Mesendoderm (in vitro differentiated cells): ENCODE measurements around the gene TEN1.
"Not testable (repeated sequence)": the region's sequence is repeated elsewhere in the genome, so short reads cannot be mapped to it uniquely, and the experiment has no call there.

Source experiments
- DNase-seq: peaks from one replicate; pipeline ENCODE4 v3.0.0; 2013
- H2AK5ac ChIP-seq: 2 replicates; pipeline ENCODE4 v1.6.1; 2013; ENCODE audit warnings: low read length, inconsistent platforms
- H2BK120ac ChIP-seq: 2 replicates; pipeline ENCODE4 v1.6.1; 2013; ENCODE audit warnings: low read depth, mild to moderate bottlenecking, low read length, moderate library complexity, mixed read lengths
- H2BK15ac ChIP-seq: replicated peaks from 2 replicates; pipeline ENCODE4 v1.6.1; 2013; ENCODE audit warnings: low read depth, mild to moderate bottlenecking, moderate library complexity
- H2BK5ac ChIP-seq: 2 replicates; pipeline ENCODE4 v1.6.1; 2013; ENCODE audit warnings: low read length, inconsistent platforms
- H3K18ac ChIP-seq: 2 replicates; pipeline ENCODE4 v1.6.1; 2013; ENCODE audit warnings: mild to moderate bottlenecking, low read length, mixed read lengths
- H3K23ac ChIP-seq: one replicate; pipeline ENCODE4 v1.6.1; 2013; ENCODE audit warnings: low read length
- H3K27ac ChIP-seq: 2 replicates; pipeline ENCODE4 v1.5.1; 2013; ENCODE audit warnings: low read depth, mild to moderate bottlenecking, inconsistent platforms, low read length, moderate library complexity
- H3K27me3 ChIP-seq: 2 replicates; pipeline ENCODE4 v1.6.1; 2013; ENCODE audit warnings: low read length, control low read depth, mild to moderate bottlenecking, inconsistent platforms; ENCODE audit not compliant: insufficient read depth, poor library complexity
- H3K36me3 ChIP-seq: 2 replicates; pipeline ENCODE4 v1.6.1; 2013; ENCODE audit warnings: low read length, inconsistent platforms; ENCODE audit not compliant: control insufficient read depth, insufficient read depth
- H3K4ac ChIP-seq: one replicate; pipeline ENCODE4 v1.6.1; 2013; ENCODE audit warnings: low read depth, mild to moderate bottlenecking, low read length, moderate library complexity
- H3K4me1 ChIP-seq: 2 replicates; pipeline ENCODE4 v1.6.1; 2013; ENCODE audit warnings: low read depth, low read length, inconsistent platforms; ENCODE audit not compliant: control insufficient read depth
- H3K4me2 ChIP-seq: 2 replicates; pipeline ENCODE4 v1.6.1; 2013; ENCODE audit warnings: low read length
- H3K4me3 ChIP-seq: 2 replicates; pipeline ENCODE4 v1.5.1; 2013; ENCODE audit warnings: mild to moderate bottlenecking, low read length
- H3K56ac ChIP-seq: one replicate; pipeline ENCODE4 v1.6.1; 2013; ENCODE audit warnings: low read length
- H3K79me1 ChIP-seq: 2 replicates; pipeline ENCODE4 v1.6.1; 2013; ENCODE audit warnings: low read length, inconsistent platforms
- H3K79me2 ChIP-seq: 2 replicates; pipeline ENCODE4 v1.6.1; 2013; ENCODE audit warnings: mild to moderate bottlenecking, low read length; ENCODE audit not compliant: control insufficient read depth, insufficient read depth
- H3K9ac ChIP-seq: 2 replicates; pipeline ENCODE4 v1.6.1; 2013; ENCODE audit warnings: low read length, inconsistent platforms
- H4K5ac ChIP-seq: one replicate; pipeline ENCODE4 v1.6.1; 2013; ENCODE audit warnings: low read length
- H4K8ac ChIP-seq: one replicate; pipeline ENCODE4 v1.6.1; 2013; ENCODE audit warnings: low read depth, mild to moderate bottlenecking, control low read depth, low read length, moderate library complexity
- WGBS: extraction: QIAGEN DNeasy Blood & Tissue Kit; methylation state at CpG from one replicate; pipeline ENCODE4 v1.1.7; 2013; ENCODE audit warnings: low lambda C conversion rate, missing lambda C conversion rate; ENCODE audit not compliant: insufficient coverage; ENCODE audit errors: extremely low coverage; 5-methylcytosine and 5-hydroxymethylcytosine counted together

TEN1 gene

GRCh38 chr17:76040376-76040775 is 61.3 kb downstream of the TEN1 start:
- H3K27ac ChIP-seq, result no peak overlapping the region
- no peak overlapping the region for H4K8ac ChIP-seq
- no peaks in the 10 kb centered on the region for H3K27me3 ChIP-seq
- H3K79me2 ChIP-seq, result no peaks in the 10 kb centered on the region
- no peaks in the 10 kb centered on the region for H3K79me1 ChIP-seq
- no peak overlapping the region for H2BK15ac ChIP-seq
- no peak overlapping the region for H3K4me2 ChIP-seq
- WGBS, result no CpG with 5 or more reads among the region's 6 CpGs
- no peak overlapping the region for H3K23ac ChIP-seq
- no peak overlapping the region for H3K56ac ChIP-seq
- H3K4ac ChIP-seq, result no peak overlapping the region
- no peak overlapping the region for H2BK120ac ChIP-seq
- H3K4me1 ChIP-seq, result no peaks in the 10 kb centered on the region
- no peak overlapping the region for H3K4me3 ChIP-seq
- no peak overlapping the region for H2BK5ac ChIP-seq
- no peak overlapping the region for H3K9ac ChIP-seq
- H3K36me3 ChIP-seq, result peaks cover 19% of the 10 kb centered on the region
- H4K5ac ChIP-seq, result no peak overlapping the region
- H2AK5ac ChIP-seq, result no peak overlapping the region
- H3K18ac ChIP-seq, result no peak overlapping the region
- peak; percentile 57 for DNase-seq

GRCh38 chr17:76042868-76043267 is 63.8 kb downstream of the TEN1 start:
- H4K8ac ChIP-seq, H3K4me1 ChIP-seq, H3K56ac ChIP-seq, H3K18ac ChIP-seq, H3K23ac ChIP-seq, H3K27ac ChIP-seq, H3K9ac ChIP-seq, H2BK15ac ChIP-seq, H3K4ac ChIP-seq, H2BK5ac ChIP-seq, H3K79me2 ChIP-seq, H3K27me3 ChIP-seq, DNase-seq, H4K5ac ChIP-seq, H3K4me3 ChIP-seq, H3K4me2 ChIP-seq, H3K79me1 ChIP-seq, H2BK120ac ChIP-seq, H2AK5ac ChIP-seq: not testable (repeated sequence)
- H3K36me3 ChIP-seq, result peaks cover 19% of the 10 kb centered on the region
- WGBS, result no CpG with 5 or more reads among the region's 3 CpGs

GRCh38 chr17:76044475-76045007 is 65.5 kb downstream of the TEN1 start:
- not testable (repeated sequence) for H3K27me3 ChIP-seq, H3K56ac ChIP-seq, H2AK5ac ChIP-seq, H3K79me1 ChIP-seq, DNase-seq, H3K27ac ChIP-seq, H3K4me1 ChIP-seq, H3K4me3 ChIP-seq, H2BK120ac ChIP-seq, H4K8ac ChIP-seq, H3K4me2 ChIP-seq, H3K79me2 ChIP-seq, H3K4ac ChIP-seq, H3K9ac ChIP-seq, H3K23ac ChIP-seq, H3K18ac ChIP-seq, H2BK15ac ChIP-seq, H4K5ac ChIP-seq, H2BK5ac ChIP-seq
- WGBS, result no CpG with 5 or more reads among the region's 11 CpGs
- H3K36me3 ChIP-seq, result peaks cover 24% of the 10 kb centered on the region

DNA sequence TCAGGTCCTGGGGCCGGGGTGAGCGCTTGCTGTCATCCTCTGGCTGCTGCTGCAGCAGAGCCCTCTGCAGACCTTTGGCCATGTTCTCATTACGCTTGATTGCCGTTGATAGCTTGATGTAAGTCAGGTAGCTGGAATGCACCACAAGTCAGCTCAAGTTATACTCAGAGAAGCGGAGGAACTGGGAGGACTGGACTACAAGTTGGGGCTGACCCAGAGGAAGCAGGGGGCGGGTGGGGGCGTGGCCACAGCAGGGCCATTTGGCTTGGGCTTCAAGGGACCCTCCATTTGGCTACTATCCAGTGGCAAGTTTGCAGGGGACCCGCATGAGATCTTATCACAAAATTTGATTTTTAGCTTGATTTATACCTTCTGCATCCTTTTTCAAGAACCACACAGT is 67.0 kb downstream of the TEN1 start:
- no peak overlapping the region for H2BK120ac ChIP-seq
- peaks cover 31% of the 10 kb centered on the region for H3K36me3 ChIP-seq
- WGBS, result no CpG with 5 or more reads among the region's 8 CpGs

DNA sequence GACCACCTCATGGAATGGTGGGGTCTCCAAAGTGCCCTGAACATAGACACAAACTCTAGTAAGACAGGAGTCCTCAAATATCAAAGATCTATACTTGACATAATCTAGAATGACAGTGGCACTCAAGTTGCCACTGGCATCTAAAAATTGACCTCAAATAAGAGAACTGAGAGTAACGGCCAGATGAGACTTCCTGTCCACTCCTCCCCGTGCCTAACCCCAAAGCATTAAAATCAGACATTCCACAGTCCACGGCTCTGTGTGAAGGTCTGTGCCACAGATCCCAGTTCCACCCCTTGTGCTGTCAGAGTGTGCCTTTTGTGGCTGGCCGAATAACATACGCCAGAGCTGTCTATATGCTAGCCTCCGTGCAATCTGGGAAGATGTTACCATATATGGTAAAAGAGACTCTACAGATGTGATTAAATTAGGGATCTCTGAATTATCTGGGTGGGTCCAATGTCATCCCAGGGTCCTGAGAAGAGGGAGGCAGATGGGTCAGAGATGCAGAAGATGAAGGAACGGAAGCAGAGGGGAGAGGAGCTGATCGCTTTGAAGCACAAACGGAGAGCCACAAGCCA is 69.1 kb downstream of the TEN1 start:
- H2BK5ac ChIP-seq, result no peak overlapping the region
- no peak overlapping the region for H3K18ac ChIP-seq
- DNase-seq, result no peak
- no peak overlapping the region for H3K56ac ChIP-seq
- H3K27me3 ChIP-seq, result no peaks in the 10 kb centered on the region
- no peak overlapping the region for H4K5ac ChIP-seq
- H3K23ac ChIP-seq, result no peak overlapping the region
- H3K79me1 ChIP-seq, result peaks cover 1% of the 10 kb centered on the region
- H3K4me3 ChIP-seq, result no peak overlapping the region
- no peaks in the 10 kb centered on the region for H3K79me2 ChIP-seq
- H3K36me3 ChIP-seq, result peaks cover 27% of the 10 kb centered on the region
- H3K27ac ChIP-seq, result no peak overlapping the region
- no peak overlapping the region for H2BK120ac ChIP-seq
- no peak overlapping the region for H3K9ac ChIP-seq
- H4K8ac ChIP-seq, result no peak overlapping the region
- H2BK15ac ChIP-seq, result no peak overlapping the region
- no peak overlapping the region for H2AK5ac ChIP-seq
- WGBS, result no CpG with 5 or more reads among the region's 9 CpGs
- no peak overlapping the region for H3K4me2 ChIP-seq
- H3K4me1 ChIP-seq, result no peaks in the 10 kb centered on the region
- no peak overlapping the region for H3K4ac ChIP-seq

More for the DNA sequence above, 67.0 kb downstream of the TEN1 start:
- H3K56ac ChIP-seq, result no peak overlapping the region
- no peak overlapping the region for H2AK5ac ChIP-seq
- no peak for DNase-seq
- H3K4ac ChIP-seq, result no peak overlapping the region
- H3K18ac ChIP-seq, result no peak overlapping the region
- H3K9ac ChIP-seq, result no peak overlapping the region
- no peaks in the 10 kb centered on the region for H3K79me2 ChIP-seq
- no peak overlapping the region for H2BK15ac ChIP-seq
- peaks cover 1% of the 10 kb centered on the region for H3K79me1 ChIP-seq
- no peak overlapping the region for H3K4me2 ChIP-seq
- no peak overlapping the region for H3K23ac ChIP-seq
- no peak overlapping the region for H3K27ac ChIP-seq
- H4K8ac ChIP-seq, result no peak overlapping the region
- H3K4me3 ChIP-seq, result no peak overlapping the region
- H4K5ac ChIP-seq, result no peak overlapping the region
- H3K4me1 ChIP-seq, result no peaks in the 10 kb centered on the region
- H3K27me3 ChIP-seq, result no peaks in the 10 kb centered on the region
- no peak overlapping the region for H2BK5ac ChIP-seq

- no peak overlapping the region for H2BK15ac ChIP-seq
- no peak overlapping the region for H3K56ac ChIP-seq
- H3K4me1 ChIP-seq, result no peaks in the 10 kb centered on the region
- no peak overlapping the region for H2BK120ac ChIP-seq
- no peak overlapping the region for H3K4ac ChIP-seq
- peak; percentile 82 for DNase-seq
- no peaks in the 10 kb centered on the region for H3K79me2 ChIP-seq
- no peaks in the 10 kb centered on the region for H3K27me3 ChIP-seq
- no peak overlapping the region for H4K8ac ChIP-seq
- no peak overlapping the region for H3K4me3 ChIP-seq
- H3K18ac ChIP-seq, result no peak overlapping the region
- no CpG with 5 or more reads among the region's 9 CpGs for WGBS
- no peak overlapping the region for H3K9ac ChIP-seq
- H3K36me3 ChIP-seq, result peaks cover 22% of the 10 kb centered on the region
- H3K23ac ChIP-seq, result no peak overlapping the region
- no peak overlapping the region for H2BK5ac ChIP-seq
- H3K4me2 ChIP-seq, result no peak overlapping the region
- H3K79me1 ChIP-seq, result peaks cover 1% of the 10 kb centered on the region
- no peak overlapping the region for H3K27ac ChIP-seq
- H4K5ac ChIP-seq, result no peak overlapping the region
- H2AK5ac ChIP-seq, result no peak overlapping the region
Measured at GRCh38 chr17:76048711-76049110, 69.7 kb downstream of the TEN1 start.
